DOHH2 (cell line): ENCODE data around the gene GPN2.

ENCODE experiments used
- H3F3A ChIP-seq: fragments of 200-600 bp; sonication (generic), shearing (Covaris generic); 2 replicates; pipeline ENCODE4 v1.6.0; 2016; ENCODE audit warnings: antibody characterized with exemption, mild to moderate bottlenecking; ENCODE audit not compliant: control insufficient read depth, insufficient read depth
- H3K27ac ChIP-seq: fragments of 200-600 bp; sonication (generic); 2 replicates; pipeline ENCODE4 v1.5.1; 2014; ENCODE audit warnings: low read depth, mild to moderate bottlenecking, low read length, moderate library complexity
- H3K27me3 ChIP-seq: fragments of 200-600 bp; sonication (generic); 2 replicates; pipeline ENCODE4 v1.6.1; 2014; ENCODE audit warnings: mild to moderate bottlenecking, low read length, mixed read lengths; ENCODE audit not compliant: control insufficient read depth
- H3K36me3 ChIP-seq: fragments of 200-600 bp; sonication (generic); 2 replicates; pipeline ENCODE4 v1.6.1; 2014; ENCODE audit warnings: mild to moderate bottlenecking, low read length, moderate library complexity, mixed read lengths; ENCODE audit not compliant: control insufficient read depth
- H3K4me1 ChIP-seq: fragments of 200-600 bp; sonication (generic); 2 replicates; pipeline ENCODE4 v1.6.1; 2014; ENCODE audit warnings: mild to moderate bottlenecking, low read length, mixed read lengths; ENCODE audit not compliant: control insufficient read depth
- H3K4me2 ChIP-seq: fragments of 200-600 bp; sonication (generic); 2 replicates; pipeline ENCODE4 v1.6.0; 2014; ENCODE audit warnings: mild to moderate bottlenecking, low read length, moderate library complexity
- H3K4me3 ChIP-seq: fragments of 200-600 bp; sonication (generic); 2 replicates; pipeline ENCODE4 v1.5.1; 2014; ENCODE audit warnings: mild to moderate bottlenecking, low read length, mixed read lengths
- H3K79me2 ChIP-seq: fragments of 200-600 bp; sonication (generic); 2 replicates; pipeline ENCODE4 v1.6.1; 2014; ENCODE audit warnings: mild to moderate bottlenecking, low read length, mixed read lengths; ENCODE audit not compliant: control insufficient read depth
- H3K9me2 ChIP-seq: fragments of 200-600 bp; sonication (generic); replicated peaks from 2 replicates; pipeline ENCODE4 v1.6.1; 2014; ENCODE audit warnings: mild to moderate bottlenecking, low read length, mixed read lengths; ENCODE audit not compliant: control insufficient read depth
- H3K9me3 ChIP-seq: fragments of 200-600 bp; sonication (generic); 2 replicates; pipeline ENCODE4 v1.6.1; 2014; ENCODE audit warnings: antibody characterized with exemption, low read length, mixed read lengths; ENCODE audit not compliant: control insufficient read depth, insufficient read depth
- H4K20me1 ChIP-seq: fragments of 200-600 bp; sonication (generic); 2 replicates; pipeline ENCODE4 v1.6.0; 2014; ENCODE audit warnings: low read depth, mild to moderate bottlenecking, antibody characterized with exemption, low read length, moderate library complexity; ENCODE audit not compliant: control insufficient read depth, insufficient read depth
- EZH2phosphoT487 ChIP-seq: fragments of 200-600 bp; sonication (generic); IDR thresholded peaks from 2 replicates; pipeline ENCODE4 v1.6.1; 2017; ENCODE audit warnings: borderline replicate concordance, mild to moderate bottlenecking, antibody characterized with exemption, low read length, moderate library complexity, mixed read lengths
- TF ChIP-seq, protein P1 (sequence below): fragments of 200-600 bp; sonication (generic); IDR thresholded peaks from one replicate; pipeline ENCODE4 v1.5.1; 2014; ENCODE audit warnings: antibody characterized with exemption, mild to moderate bottlenecking, low read depth, low read length; ENCODE audit not compliant: poor library complexity, severe bottlenecking

The GPN2 gene

DNA sequence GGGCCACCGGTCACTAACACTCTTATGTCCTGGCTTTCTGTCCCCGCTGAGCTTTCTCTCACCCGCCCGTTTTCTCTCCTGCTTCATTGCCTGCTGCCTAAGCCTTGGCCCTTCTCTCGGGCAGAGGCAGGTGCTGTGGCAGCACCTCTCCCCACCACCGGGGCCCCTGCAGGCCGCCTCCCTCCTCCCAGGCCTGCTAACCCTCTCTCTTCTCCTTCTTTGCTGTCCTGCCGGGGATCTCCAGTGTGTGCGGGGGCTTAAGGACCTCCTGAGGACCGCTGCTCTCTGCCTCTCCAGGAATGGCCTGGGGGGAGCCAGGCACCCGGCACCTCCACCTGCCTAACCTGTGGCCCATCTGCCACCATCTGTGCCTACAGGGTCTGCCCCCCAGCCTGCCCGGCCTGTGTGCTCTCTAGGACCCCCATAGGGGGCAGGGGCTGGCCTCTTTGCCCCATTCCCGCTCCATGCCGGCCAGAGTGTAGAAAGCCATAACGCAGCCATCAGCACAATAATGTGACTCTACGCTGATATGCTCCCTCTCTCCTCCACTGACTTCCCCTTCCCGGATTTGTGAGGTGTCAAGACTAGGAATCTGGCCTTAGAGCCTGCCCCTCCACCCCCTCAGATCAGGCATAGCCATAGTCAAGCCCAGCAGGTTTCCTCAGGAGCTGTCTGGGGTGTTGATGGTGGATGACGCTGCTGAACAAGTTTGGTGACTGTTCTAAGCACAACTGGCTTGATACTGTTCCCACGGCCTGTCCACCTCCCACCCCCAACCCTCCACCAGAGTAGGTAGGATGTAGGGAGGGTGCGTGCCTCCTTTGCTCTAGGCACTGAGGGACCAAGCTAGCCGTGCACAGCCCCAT, 33.2 kb downstream of the GPN2 start:
- Histone ChIP-seq H4K20me1 (no peaks in the 10 kb centered on the region), H3K36me3 (peaks cover 23% of the 10 kb centered on the region), H3K27ac (no peak overlapping the region), H3K4me3 (no peak overlapping the region), H3K4me2 (no peak overlapping the region), H3K4me1 (no peaks in the 10 kb centered on the region), H3K9me2 (no peaks in the 10 kb centered on the region), H3K79me2 (no peaks in the 10 kb centered on the region), H3F3A (peaks cover 5% of the 10 kb centered on the region; the same call in 1 of the 2 replicates), H3K27me3 (no peaks in the 10 kb centered on the region), H3K9me3 (no peaks in the 10 kb centered on the region)
- TF ChIP-seq EZH2phosphoT487, result no peak
- TF ChIP-seq, protein P1, sequence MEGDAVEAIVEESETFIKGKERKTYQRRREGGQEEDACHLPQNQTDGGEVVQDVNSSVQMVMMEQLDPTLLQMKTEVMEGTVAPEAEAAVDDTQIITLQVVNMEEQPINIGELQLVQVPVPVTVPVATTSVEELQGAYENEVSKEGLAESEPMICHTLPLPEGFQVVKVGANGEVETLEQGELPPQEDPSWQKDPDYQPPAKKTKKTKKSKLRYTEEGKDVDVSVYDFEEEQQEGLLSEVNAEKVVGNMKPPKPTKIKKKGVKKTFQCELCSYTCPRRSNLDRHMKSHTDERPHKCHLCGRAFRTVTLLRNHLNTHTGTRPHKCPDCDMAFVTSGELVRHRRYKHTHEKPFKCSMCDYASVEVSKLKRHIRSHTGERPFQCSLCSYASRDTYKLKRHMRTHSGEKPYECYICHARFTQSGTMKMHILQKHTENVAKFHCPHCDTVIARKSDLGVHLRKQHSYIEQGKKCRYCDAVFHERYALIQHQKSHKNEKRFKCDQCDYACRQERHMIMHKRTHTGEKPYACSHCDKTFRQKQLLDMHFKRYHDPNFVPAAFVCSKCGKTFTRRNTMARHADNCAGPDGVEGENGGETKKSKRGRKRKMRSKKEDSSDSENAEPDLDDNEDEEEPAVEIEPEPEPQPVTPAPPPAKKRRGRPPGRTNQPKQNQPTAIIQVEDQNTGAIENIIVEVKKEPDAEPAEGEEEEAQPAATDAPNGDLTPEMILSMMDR, result no peak

DNA sequence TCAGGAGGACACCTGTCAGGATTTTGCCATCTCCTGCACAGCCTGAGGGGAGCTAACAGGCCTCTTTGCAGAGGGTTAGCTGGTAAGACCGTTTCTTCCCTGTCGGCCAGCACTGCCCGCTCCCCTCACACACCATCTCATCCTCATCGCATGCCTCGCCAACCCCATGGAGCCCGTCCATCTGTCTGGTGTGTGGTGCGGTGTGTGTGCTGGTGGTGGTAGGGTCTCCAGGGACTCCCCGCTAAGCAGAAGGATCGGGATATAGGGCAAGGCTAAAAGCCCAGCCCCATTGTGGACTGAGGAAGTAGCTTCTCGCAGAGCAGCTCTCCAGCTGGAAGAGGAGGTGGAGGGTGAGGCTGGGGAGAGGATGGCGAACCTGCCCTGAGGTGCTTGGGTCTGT, 33.9 kb downstream of the GPN2 start:
- no peaks in the 10 kb centered on the region for H4K20me1 ChIP-seq
- no peaks in the 10 kb centered on the region for H3K9me2 ChIP-seq
- H3K79me2 ChIP-seq, result no peaks in the 10 kb centered on the region
- TF ChIP-seq, protein P1, result no peak
- no peak for TF ChIP-seq EZH2phosphoT487
- H3K4me2 ChIP-seq, result no peak overlapping the region
- peaks cover 5% of the 10 kb centered on the region; the same call in 1 of the 2 replicates for H3F3A ChIP-seq
- H3K27ac ChIP-seq, result no peak overlapping the region
- H3K9me3 ChIP-seq, result no peaks in the 10 kb centered on the region
- H3K27me3 ChIP-seq, result no peaks in the 10 kb centered on the region
- H3K36me3 ChIP-seq, result peaks cover 30% of the 10 kb centered on the region
- H3K4me1 ChIP-seq, result no peaks in the 10 kb centered on the region
- H3K4me3 ChIP-seq, result no peak overlapping the region

DNA sequence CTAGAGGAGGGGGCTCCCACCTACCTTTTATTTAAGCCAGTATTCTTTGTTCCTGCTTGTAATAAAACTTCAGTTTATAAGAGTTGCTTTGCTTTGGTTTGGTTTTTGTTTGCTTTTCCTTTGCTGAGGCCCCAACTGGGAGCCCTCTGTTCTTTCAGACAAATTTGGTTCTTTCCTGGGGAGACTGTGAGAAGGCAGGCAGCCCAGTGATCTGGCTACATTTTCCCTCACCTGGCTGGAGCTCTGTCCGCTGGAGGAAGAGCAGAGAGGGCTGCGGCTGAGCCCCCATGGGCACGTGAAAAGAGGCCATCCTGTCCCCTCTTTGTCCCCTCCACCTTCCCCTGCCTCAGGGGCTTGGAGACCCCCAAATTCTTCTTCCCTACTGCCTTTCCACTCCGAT, 34.4 kb downstream of the GPN2 start:
- Histone ChIP-seq H3K27me3 (no peaks in the 10 kb centered on the region), H3K36me3 (peaks cover 35% of the 10 kb centered on the region), H3K9me2 (no peaks in the 10 kb centered on the region), H3K4me1 (no peaks in the 10 kb centered on the region), H3K4me3 (no peak overlapping the region), H3K9me3 (no peaks in the 10 kb centered on the region), H3F3A (0 out of 2 replicates have a peak, but pooled peaks cover 3% of the 10 kb centered on the region), H3K27ac (no peak overlapping the region), H4K20me1 (no peaks in the 10 kb centered on the region), H3K4me2 (no peak overlapping the region), H3K79me2 (no peaks in the 10 kb centered on the region)
- TF ChIP-seq, protein P1, result no peak
- no peak for TF ChIP-seq EZH2phosphoT487
